Measurements from ENCODE around the gene WDR38. TPM values are rescaled to one million over a fixed set of nuclear protein-coding genes. Genes with fewer than 3 reads are reported as not detected.

Gene WDR38
- total RNA-seq, 1 experiment from 2014 or later = not detected

GRCh38 chr9:124873664-124874063 is 20.4 kb downstream of the WDR38 start:
- Histone ChIP-seq H3K9me3 (ENCODE audit: control insufficient read depth, insufficient read depth, low read depth, low read length) (no peaks in the 10 kb centered on the region), H3K4me1 (ENCODE audit: control insufficient read depth, insufficient read depth, low read length) (peaks cover 20% of the 10 kb centered on the region), H3K27ac (ENCODE audit: low read length) (no peak overlapping the region), H3K36me3 (ENCODE audit: control insufficient read depth, insufficient read depth, low read length) (peaks cover 7% of the 10 kb centered on the region), H3K4me3 (ENCODE audit: low read depth in 2 of 2, low read length in 2 of 2) (no peak overlapping the region), H3K27me3 (ENCODE audit: control insufficient read depth, insufficient read depth, low read length) (no peaks in the 10 kb centered on the region)
- DNase-seq (ENCODE audit: low read depth, low spot score) = no peak
- no TSS peak for BruUV-seq (replicated peaks)
- CTCF ChIA-PET = no interaction called here
- no peak for TF ChIP-seq TCF7L2 (IDR thresholded peaks at IDR 0.05; ENCODE audit: low read depth, low read length)
- TF ChIP-seq REST (IDR thresholded peaks at IDR 0.05; ENCODE audit: insufficient read depth in 1 of 2, low read depth in 2 of 2, low read length in 1 of 2) = no peak
- TF ChIP-seq CTCF (IDR thresholded peaks at IDR 0.05) = no peak
- no peak for TF ChIP-seq SIN3A (IDR thresholded peaks at IDR 0.05; ENCODE audit: borderline replicate concordance, insufficient read depth, low read depth, low read length)
- in situ Hi-C loops (cut with HindIII; ENCODE audit: low pct_unique_long_range_greater_than_20kb, low sequenced_read_pairs) (no loop called here), intact Hi-C loops (cut with micrococcal nuclease; ENCODE audit: unreplicated experiment) (no loop called here)
- POLR2A ChIA-PET = no interaction called here
- no peak for ATAC-seq

GRCh38 chr9:124875501-124875900 is 22.2 kb downstream of the WDR38 start:
- Histone ChIP-seq H3K4me1 (ENCODE audit: control insufficient read depth, insufficient read depth, low read length) (peaks cover 19% of the 10 kb centered on the region), H3K36me3 (ENCODE audit: control insufficient read depth, insufficient read depth, low read length) (peaks cover 3% of the 10 kb centered on the region; the same call in 1 of the 2 replicates), H3K27me3 (ENCODE audit: control insufficient read depth, insufficient read depth, low read length) (no peaks in the 10 kb centered on the region), H3K9me3 (ENCODE audit: control insufficient read depth, insufficient read depth, low read depth, low read length) (no peaks in the 10 kb centered on the region), H3K27ac (ENCODE audit: low read length) (no peak overlapping the region), H3K4me3 (ENCODE audit: low read depth in 2 of 2, low read length in 2 of 2) (no peak overlapping the region)
- no peak for TF ChIP-seq CTCF (IDR thresholded peaks at IDR 0.05)
- no peak for TF ChIP-seq REST (IDR thresholded peaks at IDR 0.05; ENCODE audit: insufficient read depth in 1 of 2, low read depth in 2 of 2, low read length in 1 of 2)
- no peak for TF ChIP-seq SIN3A (IDR thresholded peaks at IDR 0.05; ENCODE audit: borderline replicate concordance, insufficient read depth, low read depth, low read length)
- TF ChIP-seq POLR2AphosphoS5 (IDR thresholded peaks at IDR 0.05; ENCODE audit: low read depth, low read length) = no peak
- no peak for TF ChIP-seq TCF7L2 (IDR thresholded peaks at IDR 0.05; ENCODE audit: low read depth, low read length)
- CTCF ChIA-PET = no interaction called here
- DNase-seq (ENCODE audit: low read depth, low spot score) = no peak
- ATAC-seq = no peak
- in situ Hi-C loops (cut with HindIII; ENCODE audit: low pct_unique_long_range_greater_than_20kb, low sequenced_read_pairs) = no loop called here
- BruUV-seq (replicated peaks) = no TSS peak
- intact Hi-C loops (cut with micrococcal nuclease; ENCODE audit: unreplicated experiment) = no loop called here
- POLR2A ChIA-PET = no interaction called here

Measured in Panc1 (cell line).